Osteoblast (primary cell): ENCODE results near the gene LRRC4C. TPM values are rescaled to one million over a fixed set of nuclear protein-coding genes. Genes with fewer than 3 reads are reported as not detected.

ENCODE experiments used
- DNase-seq: peaks from one replicate; pipeline ENCODE4 v3.0.0; 2011; ENCODE audit warnings: low spot score, mixed read lengths; ENCODE audit not compliant: insufficient read length; ENCODE audit errors: missing footprints
- H2AFZ ChIP-seq: 2 replicates; pipeline ENCODE4 v1.6.0; 2011; ENCODE audit warnings: mild to moderate bottlenecking, low read length
- H3K27ac ChIP-seq: 2 replicates; pipeline ENCODE4 v1.5.1; 2011; ENCODE audit warnings: mild to moderate bottlenecking, low read depth, low read length, moderate library complexity
- H3K27me3 ChIP-seq: 2 replicates; pipeline ENCODE4 v1.6.0; 2012; ENCODE audit warnings: mild to moderate bottlenecking, control low read depth, inconsistent platforms, low read length, moderate library complexity; ENCODE audit not compliant: insufficient read depth
- H3K36me3 ChIP-seq: 2 replicates; pipeline ENCODE4 v1.5.1; 2011; ENCODE audit warnings: mild to moderate bottlenecking, low read length, control low read depth, moderate library complexity; ENCODE audit not compliant: insufficient read depth
- H3K4me1 ChIP-seq: 2 replicates; pipeline ENCODE4 v1.5.1; 2011; ENCODE audit warnings: mild to moderate bottlenecking, low read length, control low read depth, moderate library complexity; ENCODE audit not compliant: insufficient read depth
- H3K4me2 ChIP-seq: 2 replicates; pipeline ENCODE4 v1.6.0; 2011; ENCODE audit warnings: mild to moderate bottlenecking, low read length; ENCODE audit not compliant: insufficient read depth
- H3K4me3 ChIP-seq: fragments of 200-600 bp; sonication (generic); 3 replicates; pipeline ENCODE4 v1.5.1; 2012; ENCODE audit warnings: mild to moderate bottlenecking, low read length, inconsistent platforms; ENCODE audit not compliant: insufficient read depth
- H3K79me2 ChIP-seq: 2 replicates; pipeline ENCODE4 v1.6.0; 2012; ENCODE audit warnings: mild to moderate bottlenecking, low read length, control low read depth, inconsistent platforms; ENCODE audit not compliant: insufficient read depth
- H3K9me3 ChIP-seq: 2 replicates; pipeline ENCODE4 v1.5.1; 2011; ENCODE audit warnings: low read depth, low read length, control low read depth
- H4K20me1 ChIP-seq: 2 replicates; pipeline ENCODE4 v1.6.0; 2012; ENCODE audit warnings: mild to moderate bottlenecking, low read length, control low read depth; ENCODE audit not compliant: insufficient read depth
- CTCF ChIP-seq: IDR thresholded peaks from 2 replicates; pipeline ENCODE4 v1.5.1; 2011; ENCODE audit warnings: mild to moderate bottlenecking, low read depth, low read length, moderate library complexity; ENCODE audit errors: extremely low read depth
- total RNA-seq: library from RNA; depleted of rRNA; stranded (reverse); fragments of >200 nt; gene quantifications from 2 replicates; pipeline ENCODE4 v1.2.3, GENCODE V29; 2012

The LRRC4C gene
- total RNA-seq, 1 donor, result 2.2 TPM

DNA sequence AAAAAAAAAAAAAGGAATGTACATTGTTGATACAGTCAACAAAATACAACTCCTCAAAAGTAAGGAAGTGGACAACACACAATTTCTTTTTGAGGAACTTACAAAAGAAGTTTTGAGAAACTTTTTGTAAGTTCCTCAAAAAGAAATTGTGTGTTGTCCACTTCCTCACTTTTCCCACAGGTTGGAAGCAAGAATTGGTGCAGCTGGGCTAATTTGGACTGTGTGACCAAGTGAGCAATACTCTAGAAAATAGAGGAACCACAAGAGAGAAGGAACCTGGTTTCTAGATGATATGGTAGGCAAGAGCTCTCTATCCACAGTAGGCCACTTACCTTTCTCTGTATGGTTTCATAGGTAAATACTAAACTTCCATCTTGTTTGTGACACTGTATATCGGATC, 1053.8 kb downstream of the LRRC4C start:
- no peak overlapping the region for H3K4me3 ChIP-seq
- DNase-seq, result no peak
- H3K27me3 ChIP-seq, result no peaks in the 10 kb centered on the region
- no peak overlapping the region for H3K27ac ChIP-seq
- no peaks in the 10 kb centered on the region for H3K79me2 ChIP-seq
- no peak overlapping the region for H3K4me2 ChIP-seq
- H2AFZ ChIP-seq, result no peak overlapping the region
- H3K4me1 ChIP-seq, result no peaks in the 10 kb centered on the region
- no peak for TF ChIP-seq CTCF
- no peaks in the 10 kb centered on the region for H3K36me3 ChIP-seq
- no peaks in the 10 kb centered on the region for H4K20me1 ChIP-seq
- H3K9me3 ChIP-seq, result no peaks in the 10 kb centered on the region

GRCh38 chr11:40403321-40403720, 1056.1 kb downstream of the LRRC4C start:
- Histone ChIP-seq H3K27me3 (no peaks in the 10 kb centered on the region), H3K36me3 (no peaks in the 10 kb centered on the region), H3K27ac (no peak overlapping the region), H4K20me1 (no peaks in the 10 kb centered on the region), H3K79me2 (no peaks in the 10 kb centered on the region), H3K4me2 (no peak overlapping the region), H2AFZ (no peak overlapping the region), H3K4me1 (no peaks in the 10 kb centered on the region), H3K9me3 (no peaks in the 10 kb centered on the region), H3K4me3 (no peak overlapping the region)
- TF ChIP-seq CTCF, result no peak
- no peak for DNase-seq

DNA sequence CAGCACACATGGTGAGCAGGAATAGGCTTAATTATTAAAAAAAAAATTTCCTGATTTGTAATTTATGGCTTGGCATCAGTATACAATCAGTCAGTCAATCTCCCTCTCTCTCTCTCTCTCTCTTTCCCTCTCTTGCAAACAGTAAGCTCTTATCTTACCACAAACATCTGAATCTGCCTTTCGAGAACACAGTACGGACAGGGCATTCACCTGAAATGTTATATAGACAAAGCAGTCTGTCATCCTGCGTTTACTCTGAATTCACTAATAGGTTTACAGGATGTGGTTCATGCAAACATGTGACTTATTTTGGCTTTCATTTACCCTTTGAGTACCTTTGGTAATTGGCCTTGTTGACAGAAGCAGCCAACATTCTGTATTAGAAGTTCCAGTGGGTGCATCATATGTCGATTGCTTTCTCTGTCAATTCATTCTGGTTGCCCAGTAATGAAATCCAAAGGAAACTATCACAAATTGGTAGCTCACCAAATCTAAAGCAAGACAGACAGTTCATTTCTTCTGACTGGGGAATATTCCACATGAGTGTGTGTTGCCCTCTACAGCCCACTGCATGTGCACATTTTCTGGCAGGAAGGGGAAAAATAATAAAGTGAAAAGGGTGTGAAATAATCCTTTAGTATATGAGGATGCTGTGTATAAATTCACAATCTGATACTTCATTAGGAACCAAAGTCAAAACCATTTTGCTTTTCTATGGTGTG, 1058.2 kb downstream of the LRRC4C start:
- no peaks in the 10 kb centered on the region for H3K27me3 ChIP-seq

GRCh38 chr11:40397141-40397540, 1062.3 kb downstream of the LRRC4C start:
- H3K4me3 ChIP-seq, result no peak overlapping the region
- H3K36me3 ChIP-seq, result no peaks in the 10 kb centered on the region
- no peak overlapping the region for H3K4me2 ChIP-seq

More for the DNA sequence above, 1058.2 kb downstream of the LRRC4C start:
- Histone ChIP-seq H3K4me3 (no peak overlapping the region), H2AFZ (no peak overlapping the region), H3K4me1 (no peaks in the 10 kb centered on the region), H3K9me3 (no peaks in the 10 kb centered on the region), H3K36me3 (no peaks in the 10 kb centered on the region), H3K27ac (no peak overlapping the region), H3K4me2 (no peak overlapping the region), H4K20me1 (no peaks in the 10 kb centered on the region), H3K79me2 (no peaks in the 10 kb centered on the region)
- DNase-seq, result no peak
- TF ChIP-seq CTCF, result no peak

More at GRCh38 chr11:40397141-40397540, 1062.3 kb downstream of the LRRC4C start:
- no peak for DNase-seq
- H3K27me3 ChIP-seq, result no peaks in the 10 kb centered on the region
- H2AFZ ChIP-seq, result no peak overlapping the region
- H3K4me1 ChIP-seq, result no peaks in the 10 kb centered on the region
- no peaks in the 10 kb centered on the region for H3K79me2 ChIP-seq
- H3K27ac ChIP-seq, result no peak overlapping the region
- TF ChIP-seq CTCF, result no peak
- no peaks in the 10 kb centered on the region for H4K20me1 ChIP-seq
- H3K9me3 ChIP-seq, result no peaks in the 10 kb centered on the region
